ENCODE measurements around the gene LDLRAD3.

DNA sequence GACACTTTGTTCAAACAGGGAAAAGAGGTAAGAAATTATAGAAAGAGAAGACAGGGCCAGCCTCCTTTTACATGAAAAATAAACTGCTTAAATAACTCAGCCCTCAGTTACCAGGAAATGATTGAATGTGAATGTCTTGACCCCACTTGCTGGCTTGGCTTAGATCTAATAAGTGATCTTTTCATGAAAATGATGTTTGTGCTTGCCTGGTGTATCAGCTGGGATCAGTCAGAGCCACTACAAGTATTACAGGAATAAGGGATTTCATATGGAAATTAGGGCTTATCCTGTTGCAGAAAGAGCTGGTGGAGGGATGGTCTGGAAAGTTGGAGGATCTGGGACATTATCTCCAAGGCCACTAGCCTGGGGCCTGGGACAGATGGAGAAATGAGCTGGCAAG, 293.5 kb downstream of the LDLRAD3 start:
- TF ChIP-seq GATA2 (IDR thresholded peaks at IDR 0.05; ENCODE audit: low read depth, low read length), result no peak
- TF ChIP-seq GATA3 (IDR thresholded peaks at IDR 0.05; ENCODE audit: low read depth, low read length), result no peak

Data from SH-SY5Y (cell line).